B cell (primary cell): ENCODE measurements around the gene LSMEM2. TPM values are rescaled to one million over a fixed set of nuclear protein-coding genes. Genes with fewer than 3 reads are reported as not detected.
A peak's percentile ranks its signal among the peaks of the same experiment; 100 is the strongest.

Source experiments
- ATAC-seq: fragments of 200-7000 bp; cut with Tn5 transposase; one replicate; pipeline ENCODE4 v1.10.0; 2021; ENCODE audit warnings: low read depth, mild to moderate bottlenecking, moderate number of reproducible peaks, moderate library complexity
- CTCF ChIA-PET: fragments of 350-600 bp; sonication (Branson Sonifier 250); formaldehyde crosslinking; loops from one replicate; lab custom pipeline; 2021; ENCODE audit warnings: antibody characterized with exemption, inconsistent platforms; lab: Charles Lee
- POLR2A ChIA-PET: fragments of 350-600 bp; sonication (Branson Sonifier 250); formaldehyde crosslinking; loops from one replicate; lab custom pipeline; 2021; ENCODE audit warnings: antibody characterized with exemption; lab: Charles Lee
- DNase-seq: peaks from one replicate; pipeline ENCODE4 v3.0.0; 2013
- H2AFZ ChIP-seq: 2 replicates; pipeline ENCODE4 v1.6.1; 2012; ENCODE audit warnings: mild to moderate bottlenecking, low read depth, low read length; ENCODE audit not compliant: insufficient read depth, poor library complexity, severe bottlenecking
- H3K27ac ChIP-seq, 2 donors: 1 replicate in 1 of 2; 2 replicates in 1 of 2; pipeline ENCODE4 v1.5.1; 2012 to 2013; ENCODE audit warnings: low read length in 2 of 2, mild to moderate bottlenecking in 2 of 2, moderate library complexity in 1 of 2
- H3K27me3 ChIP-seq, 4 experiments: fragments of 200-600 bp in 1 of 4; sonication (generic) in 1 of 4; replicated peaks in 1 of 4; 1 replicate in 2 of 4; 2 replicates in 2 of 4; pipeline versions ENCODE4 v1.6.1 to v1.7.0; 2013 to 2016; ENCODE audit warnings: low read length in 3 of 4, mild to moderate bottlenecking in 2 of 4, mixed read lengths in 1 of 4, moderate library complexity in 1 of 4; ENCODE audit not compliant: insufficient read depth in 4 of 4, control insufficient read depth in 3 of 4; ENCODE audit errors: control extremely low read depth in 1 of 4
- H3K36me3 ChIP-seq, 2 experiments: replicated peaks in 1 of 2; 1 replicate in 1 of 2; 2 replicates in 1 of 2; pipeline versions ENCODE4 v1.6.1 to v1.7.1; 2013; ENCODE audit warnings: low read length in 1 of 2; ENCODE audit not compliant: insufficient read depth in 2 of 2, control insufficient read depth in 1 of 2; ENCODE audit errors: control extremely low read depth in 1 of 2, extremely low read depth in 1 of 2
- H3K4me1 ChIP-seq, 2 donors: fragments of 200-600 bp in 1 of 2; sonication (generic) in 1 of 2; 1 replicate in 1 of 2; 2 replicates in 1 of 2; pipeline versions ENCODE4 v1.5.1 to v1.6.1; 2013 to 2017; ENCODE audit warnings: low read length in 2 of 2; ENCODE audit not compliant: control insufficient read depth in 2 of 2, insufficient read depth in 2 of 2
- H3K4me2 ChIP-seq: replicated peaks from 2 replicates; pipeline ENCODE3; 2012; ENCODE audit warnings: mild to moderate bottlenecking, low read depth, low read length; ENCODE audit not compliant: poor library complexity, severe bottlenecking
- H3K4me3 ChIP-seq, 5 experiments: fragments of 200-600 bp in 1 of 5; sonication (generic) in 1 of 5; 1 replicate in 3 of 5; 2 replicates in 2 of 5; pipeline versions ENCODE4 v1.5.1 to v1.7.0; 2011 to 2016; ENCODE audit warnings: low read length in 4 of 5, mild to moderate bottlenecking in 4 of 5, low read depth in 2 of 5, control low read depth in 1 of 5, moderate library complexity in 1 of 5; ENCODE audit not compliant: insufficient read depth in 1 of 5; ENCODE audit errors: control extremely low read depth in 1 of 5, extremely low read depth in 1 of 5
- H3K79me2 ChIP-seq: fragments of 200-600 bp; sonication (generic); one replicate; pipeline ENCODE4 v1.6.0; 2016; ENCODE audit warnings: low read length; ENCODE audit not compliant: control insufficient read depth, insufficient read depth
- H3K9ac ChIP-seq: fragments of 200-600 bp; sonication (generic); 2 replicates; pipeline ENCODE4 v1.6.1; 2017; ENCODE audit warnings: mild to moderate bottlenecking, low read length, moderate library complexity
- H3K9me3 ChIP-seq, 3 donors: one replicate each; pipeline versions ENCODE4 v1.6.1 to v1.7.1; 2013; ENCODE audit warnings: low read length in 2 of 3; ENCODE audit not compliant: control insufficient read depth in 2 of 3, insufficient read depth in 1 of 3; ENCODE audit errors: control extremely low read depth in 1 of 3
- H4K20me1 ChIP-seq: 2 replicates; pipeline ENCODE4 v1.6.0; 2012; ENCODE audit warnings: mild to moderate bottlenecking, low read length; ENCODE audit not compliant: insufficient read depth, control insufficient read depth, poor library complexity, severe bottlenecking
- H3K27ac Mint-ChIP-seq: one replicate; pipeline ENCODE4 v1.8.0; 2021; ENCODE audit warnings: mixed read lengths
- H3K27me3 Mint-ChIP-seq: one replicate; pipeline ENCODE4 v1.8.0; 2021; ENCODE audit warnings: mixed read lengths
- H3K4me1 Mint-ChIP-seq: one replicate; pipeline ENCODE4 v1.8.0; 2021; ENCODE audit warnings: mixed read lengths
- H3K4me3 Mint-ChIP-seq: one replicate; pipeline ENCODE4 v1.8.0; 2021; ENCODE audit warnings: mixed read lengths
- H3K9me3 Mint-ChIP-seq: one replicate; pipeline ENCODE4 v1.8.0; 2022; ENCODE audit warnings: mixed read lengths; ENCODE audit not compliant: insufficient read depth
- EZH2 ChIP-seq: IDR thresholded peaks from 2 replicates; pipeline ENCODE4 v1.6.1; 2012; ENCODE audit warnings: borderline replicate concordance, low read depth, mild to moderate bottlenecking, moderate library complexity, low read length; ENCODE audit not compliant: insufficient read depth, poor library complexity, severe bottlenecking
- WGBS: methylation state at CpG from one replicate; pipeline ENCODE4 v1.1.5; 2013; ENCODE audit warnings: missing lambda C conversion rate; ENCODE audit not compliant: insufficient coverage; 5-methylcytosine and 5-hydroxymethylcytosine counted together
- intact Hi-C: fragments of 100-400 bp; cut with micrococcal nuclease; formaldehyde crosslinking; loops from one replicate; pipeline ENCODE4 v1.10.0; 2022
- polyA plus RNA-seq: library from polyadenylated mRNA; depleted of rRNA; stranded (reverse); fragments of >200 nt; gene quantifications from 2 replicates; pipeline ENCODE4 v1.2.3, GENCODE V29; 2012
- total RNA-seq, 2 donors: library from RNA; stranded (reverse); fragments of 120-200 nt in 1 of 2; gene quantifications; 1 replicate in 1 of 2; 2 replicates in 1 of 2; pipeline versions ENCODE4 v1.2.3 to v1.2.4, GENCODE V29; 2013 to 2022
- TF ChIP-seq, protein P1 (sequence below): fragments of 200-600 bp; IDR thresholded peaks from one replicate; pipeline ENCODE4 v1.8.0; 2022; ENCODE audit warnings: antibody characterized with exemption, mild to moderate bottlenecking

Gene LSMEM2
- total and polyA plus RNA-seq, 2 donors (not counting 1 experiment from before 2014, with no cell fraction given) = not detected

DNA sequence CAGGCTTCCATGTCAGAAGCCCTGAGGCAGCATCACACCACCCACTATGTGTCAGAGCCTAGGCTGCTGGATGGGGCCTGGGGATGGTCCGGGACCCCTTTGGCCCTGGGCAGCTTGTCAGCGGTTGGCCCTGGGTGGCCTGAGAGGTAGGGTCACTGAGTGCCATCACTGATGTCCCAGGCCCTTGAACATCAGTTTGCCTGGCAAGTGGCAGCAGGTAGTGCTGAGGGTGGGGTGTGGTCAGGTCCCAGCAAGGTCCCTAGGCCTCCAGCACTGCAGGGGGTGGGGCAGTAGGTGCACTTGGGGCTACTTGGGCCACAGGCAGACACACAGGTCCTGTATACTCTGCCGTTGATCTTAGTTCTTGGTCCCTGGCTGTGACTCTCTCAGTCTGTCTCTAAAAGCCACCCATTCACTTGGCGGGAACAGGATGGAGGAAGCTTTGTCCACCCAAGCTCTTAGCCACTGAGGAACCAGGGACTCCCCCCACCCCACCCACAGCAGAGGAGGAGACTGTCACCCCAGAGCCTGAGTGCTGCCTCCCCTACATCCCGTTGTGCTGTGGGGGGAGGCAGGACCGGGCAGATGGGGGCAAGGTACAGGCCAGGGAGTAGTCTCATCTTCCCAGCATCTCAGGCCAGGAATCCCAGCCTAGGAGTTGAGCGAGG lies 37.0 kb upstream of the LSMEM2 start:
- CTCF ChIA-PET = interaction anchor here (1.0 to 27.3 kb wide), 3 partner anchors 7 to 47 kb away, joined by 4 to 596 read pairs (median 596); partner anchors contain the start of gene GNAI2
- H3K4me3 ChIP-seq = peak overlapping the region; percentile 2 to 52 (median 42)
- Mint-ChIP-seq H3K27me3 (no peaks in the 10 kb centered on the region), H3K4me1 (peaks cover 81% of the 10 kb centered on the region), H3K4me3 (peak overlapping the region; percentile 88), H3K27ac (peak overlapping the region; percentile 98), H3K9me3 (no peaks in the 10 kb centered on the region)
- H4K20me1 ChIP-seq = peaks cover 94% of the 10 kb centered on the region
- H3K4me2 ChIP-seq = peak overlapping the region; percentile 76
- H3K27me3 ChIP-seq = no peaks in the 10 kb centered on the region
- WGBS = 65% methylated on average over 5 of the region's 7 CpGs
- H3K27ac ChIP-seq = peak overlapping the region; percentile 81 to 91
- H3K9me3 ChIP-seq = no peaks in the 10 kb centered on the region
- H3K4me1 ChIP-seq = peaks cover 76 to 86% of the 10 kb centered on the region in 2 donors
- TF ChIP-seq, protein P1, sequence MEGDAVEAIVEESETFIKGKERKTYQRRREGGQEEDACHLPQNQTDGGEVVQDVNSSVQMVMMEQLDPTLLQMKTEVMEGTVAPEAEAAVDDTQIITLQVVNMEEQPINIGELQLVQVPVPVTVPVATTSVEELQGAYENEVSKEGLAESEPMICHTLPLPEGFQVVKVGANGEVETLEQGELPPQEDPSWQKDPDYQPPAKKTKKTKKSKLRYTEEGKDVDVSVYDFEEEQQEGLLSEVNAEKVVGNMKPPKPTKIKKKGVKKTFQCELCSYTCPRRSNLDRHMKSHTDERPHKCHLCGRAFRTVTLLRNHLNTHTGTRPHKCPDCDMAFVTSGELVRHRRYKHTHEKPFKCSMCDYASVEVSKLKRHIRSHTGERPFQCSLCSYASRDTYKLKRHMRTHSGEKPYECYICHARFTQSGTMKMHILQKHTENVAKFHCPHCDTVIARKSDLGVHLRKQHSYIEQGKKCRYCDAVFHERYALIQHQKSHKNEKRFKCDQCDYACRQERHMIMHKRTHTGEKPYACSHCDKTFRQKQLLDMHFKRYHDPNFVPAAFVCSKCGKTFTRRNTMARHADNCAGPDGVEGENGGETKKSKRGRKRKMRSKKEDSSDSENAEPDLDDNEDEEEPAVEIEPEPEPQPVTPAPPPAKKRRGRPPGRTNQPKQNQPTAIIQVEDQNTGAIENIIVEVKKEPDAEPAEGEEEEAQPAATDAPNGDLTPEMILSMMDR = no peak
- TF ChIP-seq EZH2 = no peak
- POLR2A ChIA-PET = interaction anchor here (1.4 kb wide), 1 partner anchor 13 kb away, joined by 3 read pairs; no protein-coding TSS in a partner anchor
- no peak for DNase-seq
- no peak overlapping the region for H2AFZ ChIP-seq
- no peak for ATAC-seq
- H3K36me3 ChIP-seq = peaks cover 0 to 43% of the 10 kb centered on the region in 2 experiments
- intact Hi-C loops = no loop called here
- H3K79me2 ChIP-seq = peaks cover 100% of the 10 kb centered on the region
- peak overlapping the region; percentile 61 for H3K9ac ChIP-seq

DNA sequence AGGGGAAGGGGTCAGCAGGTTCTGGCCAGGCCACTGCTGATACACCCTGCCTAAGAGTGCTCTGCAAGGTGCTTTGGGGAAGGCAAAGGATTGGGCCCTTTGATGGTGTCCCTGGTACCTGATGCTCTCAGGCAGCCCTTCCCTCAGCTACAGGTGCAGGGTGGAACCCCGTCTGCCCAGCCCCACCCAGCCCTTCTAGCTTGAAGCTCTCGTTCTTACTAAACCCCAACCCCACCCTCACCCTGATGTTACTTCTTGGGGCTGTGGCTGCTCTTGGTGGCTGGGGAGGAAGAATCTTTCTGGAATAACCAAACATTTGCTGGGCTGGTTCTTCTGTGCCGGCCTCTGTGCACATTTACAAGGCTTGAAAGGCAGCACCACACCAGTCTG lies 36.5 kb upstream of the LSMEM2 start:
- H3K4me1 Mint-ChIP-seq = peaks cover 86% of the 10 kb centered on the region
- ChIA-PET POLR2A (interaction anchor here (0.6 to 1.4 kb wide), 3 partner anchors 9 to 18 kb away, joined by 3 to 8 read pairs (median 4); no protein-coding TSS in a partner anchor), CTCF (interaction anchor here (1.0 to 27.3 kb wide), 6 partner anchors 6 to 98 kb away, joined by 4 to 596 read pairs (median 6); partner anchors contain the start of genes GNAI2 and RASSF1)
- H2AFZ ChIP-seq = no peak overlapping the region
- H4K20me1 ChIP-seq = peaks cover 94% of the 10 kb centered on the region
- peaks cover 0 to 48% of the 10 kb centered on the region in 2 experiments for H3K36me3 ChIP-seq
- peak overlapping the region; percentile 81 to 91 for H3K27ac ChIP-seq
- H3K9me3 Mint-ChIP-seq = no peaks in the 10 kb centered on the region
- H3K4me3 ChIP-seq = peak overlapping the region in 4 of 5 experiments; percentile 25 to 52 (median 44)
- H3K4me3 Mint-ChIP-seq = peak overlapping the region; percentile 88
- H3K27me3 Mint-ChIP-seq = no peaks in the 10 kb centered on the region
- no peaks in the 10 kb centered on the region for H3K27me3 ChIP-seq
- intact Hi-C loops = no loop called here
- peaks cover 81 to 91% of the 10 kb centered on the region in 2 donors for H3K4me1 ChIP-seq
- peak overlapping the region; percentile 61 for H3K9ac ChIP-seq
- peak overlapping the region; percentile 76 for H3K4me2 ChIP-seq
- ATAC-seq (no peak), DNase-seq (no peak)
- TF ChIP-seq EZH2 = no peak
- TF ChIP-seq, protein P1 = no peak
- no peaks in the 10 kb centered on the region for H3K9me3 ChIP-seq
- peaks cover 100% of the 10 kb centered on the region for H3K79me2 ChIP-seq
- WGBS = 33% methylated on average over 1 of the region's 3 CpGs
- H3K27ac Mint-ChIP-seq = peak overlapping the region; percentile 98
